Mucosa of stomach (tissue), 1 donor: ENCODE data around the gene XPO5.
"Not testable (repeated sequence)": the region's sequence is repeated elsewhere in the genome, so short reads cannot be mapped to it uniquely, and the experiment has no call there.

Experiments
- H3K27me3 ChIP-seq: one replicate; pipeline ENCODE4 v1.7.0; 2013; ENCODE audit warnings: mild to moderate bottlenecking, low read length; ENCODE audit not compliant: control insufficient read depth, insufficient read depth
- H3K36me3 ChIP-seq: one replicate; pipeline ENCODE4 v1.7.0; 2013; ENCODE audit warnings: low read length; ENCODE audit not compliant: control insufficient read depth, insufficient read depth
- H3K4me1 ChIP-seq: one replicate; pipeline ENCODE4 v1.7.0; 2013; ENCODE audit warnings: mild to moderate bottlenecking, low read length; ENCODE audit not compliant: control insufficient read depth, insufficient read depth
- H3K4me3 ChIP-seq: one replicate; pipeline ENCODE4 v1.7.0; 2013; ENCODE audit warnings: low read length
- H3K9ac ChIP-seq: one replicate; pipeline ENCODE4 v1.7.0; 2013; ENCODE audit warnings: mild to moderate bottlenecking, low read length, moderate library complexity
- H3K9me3 ChIP-seq: one replicate; pipeline ENCODE4 v1.7.0; 2013; ENCODE audit warnings: mild to moderate bottlenecking, low read length, moderate library complexity; ENCODE audit not compliant: control insufficient read depth
- donor health status: Pancreatic carcinoma.

The XPO5 gene

DNA sequence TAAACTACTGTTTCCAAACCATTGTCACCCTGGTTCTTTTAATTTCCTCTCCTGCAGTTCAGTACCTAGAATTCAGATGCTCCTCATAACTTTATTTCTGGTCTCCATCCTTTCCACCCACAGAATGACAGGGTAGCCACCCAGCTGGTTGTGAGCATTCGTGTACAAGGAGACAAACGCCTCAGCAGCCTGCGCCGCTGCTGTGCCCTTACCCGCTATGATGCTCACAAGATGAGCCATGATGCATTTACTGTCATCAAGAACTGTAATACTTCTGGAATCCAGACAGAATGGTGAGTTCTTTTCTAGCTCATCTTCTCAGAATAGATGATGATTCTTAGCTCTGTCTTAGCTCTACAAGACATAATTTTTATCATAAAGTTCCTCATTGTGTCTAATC lies 34.6 kb upstream of the XPO5 start:
- H3K4me1 ChIP-seq, result no peaks in the 10 kb centered on the region
- H3K9me3 ChIP-seq, result no peaks in the 10 kb centered on the region
- H3K36me3 ChIP-seq, result no peaks in the 10 kb centered on the region
- no peak overlapping the region for H3K9ac ChIP-seq
- H3K27me3 ChIP-seq, result no peaks in the 10 kb centered on the region
- H3K4me3 ChIP-seq, result no peak overlapping the region

GRCh38 chr6:43609402-43609801 lies 33.6 kb upstream of the XPO5 start:
- Histone ChIP-seq H3K9ac (no peak overlapping the region), H3K36me3 (no peaks in the 10 kb centered on the region), H3K4me3 (no peak overlapping the region), H3K27me3 (no peaks in the 10 kb centered on the region), H3K4me1 (no peaks in the 10 kb centered on the region), H3K9me3 (no peaks in the 10 kb centered on the region)

DNA sequence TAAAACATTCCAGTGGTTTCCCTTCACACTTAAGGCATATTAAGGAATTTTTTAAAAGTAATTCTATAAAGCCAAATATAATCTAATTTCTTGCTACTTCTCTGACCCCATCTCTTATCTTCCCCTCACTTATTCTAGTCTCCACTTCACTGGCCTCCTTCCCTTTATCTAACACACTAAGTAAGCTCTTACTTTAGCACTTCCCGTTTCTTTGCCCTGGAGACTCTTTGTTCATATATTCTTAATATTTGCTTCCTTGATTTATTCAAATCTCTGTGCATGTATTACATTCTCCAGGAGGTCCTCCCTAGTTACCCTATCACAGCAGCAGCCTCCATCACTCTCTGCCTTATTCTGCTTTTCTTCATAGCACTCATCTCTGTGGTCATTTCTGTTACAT lies 33.0 kb upstream of the XPO5 start:
- H3K4me1 ChIP-seq, result no peaks in the 10 kb centered on the region
- H3K9ac ChIP-seq, result no peak overlapping the region
- H3K4me3 ChIP-seq, result no peak overlapping the region
- no peaks in the 10 kb centered on the region for H3K36me3 ChIP-seq
- H3K27me3 ChIP-seq, result no peaks in the 10 kb centered on the region
- no peaks in the 10 kb centered on the region for H3K9me3 ChIP-seq

DNA sequence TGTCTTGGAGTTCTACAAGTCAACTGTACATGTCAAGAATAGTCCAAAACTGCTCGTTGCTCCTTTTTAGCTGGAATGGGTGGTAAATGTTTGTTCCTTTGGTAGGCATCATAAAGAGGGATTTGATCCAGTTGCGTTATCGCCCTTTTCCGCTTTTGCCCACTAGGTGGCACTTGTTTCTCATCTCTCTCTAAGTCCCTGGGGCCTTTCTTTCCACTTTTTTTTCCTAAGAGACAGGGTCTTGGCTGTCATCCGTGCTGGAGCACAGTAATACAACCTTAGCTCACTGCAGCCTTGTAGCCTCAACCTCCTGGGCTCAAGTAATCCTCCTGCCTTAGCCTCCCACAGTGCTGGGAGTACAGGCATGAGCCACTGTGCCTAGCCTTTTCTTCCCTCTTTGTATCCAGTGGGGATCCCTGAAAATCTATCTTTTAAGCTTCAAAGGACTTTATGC lies 32.5 kb upstream of the XPO5 start:
- H3K9me3 ChIP-seq, result no peaks in the 10 kb centered on the region
- no peaks in the 10 kb centered on the region for H3K4me1 ChIP-seq
- no peaks in the 10 kb centered on the region for H3K27me3 ChIP-seq
- no peak overlapping the region for H3K4me3 ChIP-seq
- no peak overlapping the region for H3K9ac ChIP-seq
- no peaks in the 10 kb centered on the region for H3K36me3 ChIP-seq

DNA sequence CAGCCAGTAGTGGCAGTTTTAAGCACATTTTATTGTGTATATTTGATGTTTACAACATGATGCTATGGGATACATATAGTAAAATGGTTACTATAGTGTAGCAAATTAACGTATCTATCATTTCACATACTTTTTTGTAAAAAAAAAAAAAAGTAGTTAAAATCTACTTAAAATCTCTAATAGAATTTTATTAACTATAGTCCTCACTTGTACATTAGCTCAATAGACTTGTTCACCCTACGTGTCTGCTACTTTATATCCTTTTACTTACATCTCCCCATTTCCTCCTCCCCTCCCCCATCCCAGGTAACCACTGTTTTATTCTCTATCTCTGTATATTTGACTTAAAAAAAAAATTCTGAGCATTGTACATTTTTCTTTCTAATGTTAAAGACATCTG lies 30.2 kb upstream of the XPO5 start:
- no peaks in the 10 kb centered on the region for H3K36me3 ChIP-seq
- no peaks in the 10 kb centered on the region for H3K4me1 ChIP-seq
- H3K27me3 ChIP-seq, result no peaks in the 10 kb centered on the region
- no peak overlapping the region for H3K4me3 ChIP-seq
- H3K9ac ChIP-seq, result no peak overlapping the region
- no peaks in the 10 kb centered on the region for H3K9me3 ChIP-seq

DNA sequence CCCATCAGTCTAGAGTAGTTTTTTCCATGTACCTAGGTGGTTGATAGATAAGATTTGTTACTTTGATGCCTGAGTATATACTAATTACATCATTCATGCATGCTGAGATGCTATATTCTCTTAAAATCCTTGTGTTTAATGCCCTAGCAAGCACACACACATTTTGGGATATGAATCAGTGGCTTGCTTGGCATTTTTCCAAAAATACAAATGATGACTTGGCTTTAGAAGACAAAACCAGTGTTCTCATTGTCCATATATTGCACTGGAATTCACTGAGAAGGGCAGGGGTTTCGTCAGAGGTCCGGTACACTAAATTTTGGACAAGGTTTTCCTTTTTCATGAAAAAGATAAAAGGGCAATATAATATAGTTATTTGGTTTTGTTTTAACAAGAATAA lies 28.3 kb upstream of the XPO5 start:
- no peaks in the 10 kb centered on the region for H3K27me3 ChIP-seq
- H3K4me3 ChIP-seq, result no peak overlapping the region
- no peaks in the 10 kb centered on the region for H3K36me3 ChIP-seq
- H3K9me3 ChIP-seq, result no peaks in the 10 kb centered on the region
- no peak overlapping the region for H3K9ac ChIP-seq
- H3K4me1 ChIP-seq, result no peaks in the 10 kb centered on the region

DNA sequence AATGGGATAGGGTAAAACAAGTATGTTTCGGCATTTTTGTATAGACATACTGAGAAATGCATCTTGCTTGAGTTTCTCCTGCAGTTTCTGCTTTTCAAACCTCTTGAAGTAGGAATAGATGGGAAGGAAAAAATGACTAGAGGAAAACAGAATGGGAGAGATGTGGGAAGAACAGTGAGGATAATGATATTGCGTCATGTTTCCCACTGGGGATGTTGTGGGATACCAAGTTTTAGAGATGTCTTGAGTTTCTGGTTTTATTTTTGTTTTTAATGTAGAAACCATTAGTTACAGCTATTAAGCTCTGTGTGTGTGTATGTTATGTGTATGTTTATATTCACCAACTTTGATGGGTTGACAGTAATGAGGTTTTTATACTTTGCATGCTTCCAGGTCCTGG lies 24.8 kb upstream of the XPO5 start:
- H3K4me3 ChIP-seq, result no peak overlapping the region
- H3K36me3 ChIP-seq, result no peaks in the 10 kb centered on the region
- no peaks in the 10 kb centered on the region for H3K9me3 ChIP-seq
- H3K4me1 ChIP-seq, result no peaks in the 10 kb centered on the region
- no peak overlapping the region for H3K9ac ChIP-seq
- no peaks in the 10 kb centered on the region for H3K27me3 ChIP-seq

GRCh38 chr6:43593938-43594337 lies 18.1 kb upstream of the XPO5 start:
- Histone ChIP-seq H3K9ac (no peak overlapping the region), H3K4me1 (no peaks in the 10 kb centered on the region), H3K36me3 (no peaks in the 10 kb centered on the region), H3K4me3 (no peak overlapping the region), H3K27me3 (no peaks in the 10 kb centered on the region), H3K9me3 (no peaks in the 10 kb centered on the region)

DNA sequence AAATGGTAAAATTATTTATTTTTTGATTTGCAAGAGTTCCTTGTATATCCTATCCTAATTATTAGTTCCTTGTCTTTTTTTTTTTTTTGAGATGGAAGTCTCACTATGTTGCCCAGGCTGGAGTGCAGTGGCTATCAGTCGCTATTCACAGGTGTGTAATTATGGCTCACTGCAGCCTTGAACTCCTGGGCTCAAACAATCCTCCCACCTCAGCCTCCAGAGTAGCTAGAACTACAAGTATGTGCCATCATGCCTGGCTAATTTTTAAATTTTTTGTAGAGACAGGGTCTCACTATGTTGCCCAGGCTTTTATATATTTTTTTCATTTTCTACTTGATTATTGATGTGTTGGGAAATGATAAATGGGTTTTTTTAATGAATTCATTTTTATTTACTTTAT lies 13.7 kb upstream of the XPO5 start:
- not testable (repeated sequence) for H3K9ac ChIP-seq, H3K36me3 ChIP-seq, H3K9me3 ChIP-seq, H3K4me3 ChIP-seq, H3K27me3 ChIP-seq, H3K4me1 ChIP-seq

DNA sequence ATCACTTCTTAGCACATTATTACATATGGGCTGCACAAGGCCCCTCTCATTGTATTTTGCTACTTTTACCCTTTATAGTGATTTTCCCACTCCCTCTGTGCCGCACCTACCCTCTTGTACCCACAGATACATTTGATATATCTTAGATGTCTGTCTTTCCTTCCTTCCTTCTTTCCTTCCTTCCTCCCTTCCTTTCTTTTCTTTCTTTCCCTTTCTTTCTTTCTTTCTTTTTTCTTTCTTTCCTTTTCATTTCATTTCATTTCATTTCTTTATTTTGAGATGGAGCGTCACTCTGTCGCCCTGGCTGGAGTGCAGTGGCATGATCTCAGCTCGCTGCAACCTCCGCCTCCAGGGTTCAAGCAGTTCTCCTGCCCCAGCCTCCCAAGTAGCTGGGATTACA lies 12.4 kb upstream of the XPO5 start:
- Histone ChIP-seq H3K9me3 (no peaks in the 10 kb centered on the region), H3K4me3 (no peak overlapping the region), H3K27me3 (no peaks in the 10 kb centered on the region), H3K9ac (no peak overlapping the region), H3K36me3 (no peaks in the 10 kb centered on the region), H3K4me1 (no peaks in the 10 kb centered on the region)

GRCh38 chr6:43584892-43585570 lies 9.2 kb upstream of the XPO5 start:
- Histone ChIP-seq H3K9me3 (no peaks in the 10 kb centered on the region), H3K4me3 (no peak overlapping the region), H3K4me1 (no peaks in the 10 kb centered on the region), H3K27me3 (no peaks in the 10 kb centered on the region), H3K36me3 (no peaks in the 10 kb centered on the region), H3K9ac (no peak overlapping the region)

DNA sequence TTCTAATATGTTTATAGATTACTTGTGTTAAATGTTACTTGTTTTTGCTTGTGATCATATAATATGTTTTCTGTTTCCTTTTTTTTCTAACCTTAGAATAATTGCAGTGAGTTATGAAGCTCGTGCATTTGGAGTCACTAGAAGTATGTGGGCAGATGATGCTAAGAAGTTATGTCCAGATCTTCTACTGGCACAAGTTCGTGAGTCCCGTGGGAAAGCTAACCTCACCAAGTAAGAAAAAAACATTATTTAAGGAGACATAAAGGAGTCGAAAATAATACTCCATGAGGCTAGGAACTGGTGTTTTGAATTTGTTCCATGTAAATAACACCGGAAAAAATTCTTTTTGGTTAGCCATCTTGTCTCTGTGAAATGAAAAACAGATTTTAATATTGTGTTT lies 7.1 kb upstream of the XPO5 start:
- Histone ChIP-seq H3K4me3 (no peak overlapping the region), H3K9ac (no peak overlapping the region), H3K27me3 (no peaks in the 10 kb centered on the region), H3K9me3 (no peaks in the 10 kb centered on the region), H3K4me1 (peaks cover 6% of the 10 kb centered on the region), H3K36me3 (no peaks in the 10 kb centered on the region)

DNA sequence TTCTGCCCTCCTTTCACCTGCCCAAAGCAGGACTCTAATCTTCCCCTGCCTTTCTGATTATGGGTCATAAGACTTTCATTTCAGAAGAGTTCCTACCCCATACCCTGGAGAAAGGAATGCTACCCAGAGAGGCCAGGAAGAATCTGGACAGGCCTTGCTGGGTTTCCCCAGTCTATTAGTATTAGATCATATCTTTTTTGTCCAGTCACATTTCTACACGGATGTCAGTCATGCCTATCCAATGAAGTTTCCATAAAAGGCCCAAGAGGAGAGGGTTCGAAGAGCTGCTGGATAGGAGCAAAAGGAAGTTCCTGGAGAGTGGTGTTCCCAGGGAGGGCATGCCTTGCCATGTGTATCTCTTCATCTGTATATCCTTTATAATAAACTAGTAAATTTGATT lies 3.3 kb upstream of the XPO5 start:
- H3K36me3 ChIP-seq, result no peaks in the 10 kb centered on the region
- peaks cover 6% of the 10 kb centered on the region for H3K4me1 ChIP-seq
- H3K9me3 ChIP-seq, result no peaks in the 10 kb centered on the region
- no peak overlapping the region for H3K9ac ChIP-seq
- no peaks in the 10 kb centered on the region for H3K27me3 ChIP-seq
- H3K4me3 ChIP-seq, result no peak overlapping the region
